Testis (tissue), 3 donors: ENCODE results near the gene P2RY8. TPM values are rescaled to one million over a fixed set of nuclear protein-coding genes. Genes with fewer than 3 reads are reported as not detected.
"Not testable (repeated sequence)": the region's sequence is repeated elsewhere in the genome, so short reads cannot be mapped to it uniquely, and the experiment has no call there.

Experiments used
- DNase-seq: peaks from one replicate; pipeline ENCODE4 v3.0.0-alpha.2; 2019
- H3K27ac ChIP-seq, 2 donors: fragments of 200-600 bp; sonication (generic); one replicate each; pipeline ENCODE4 v1.5.1; 2019
- H3K27me3 ChIP-seq: fragments of 200-600 bp; sonication (generic); one replicate; pipeline ENCODE4 v1.5.1; 2019
- H3K36me3 ChIP-seq: fragments of 200-600 bp; sonication (generic); one replicate; pipeline ENCODE4 v1.5.1; 2017; ENCODE audit warnings: low read depth; ENCODE audit errors: missing control alignments
- H3K4me1 ChIP-seq: fragments of 200-600 bp; sonication (generic); one replicate; pipeline ENCODE4 v1.5.1; 2019
- H3K4me3 ChIP-seq, 2 donors: fragments of 200-600 bp; sonication (generic); one replicate each; pipeline ENCODE4 v1.5.1; 2017 to 2019
- H3K9me3 ChIP-seq: fragments of 200-600 bp; sonication (generic); one replicate; pipeline ENCODE4 v1.5.1; 2017
- CTCF ChIP-seq, 3 experiments: fragments of 450-650 bp in 2 of 3; fragments of 200-600 bp in 1 of 3; sonication (generic) in 1 of 3; IDR thresholded peaks; one replicate each; pipeline ENCODE4 v1.5.1; 2016 to 2019; ENCODE audit warnings: antibody characterized with exemption in 3 of 3, mild to moderate bottlenecking in 2 of 3, moderate library complexity in 1 of 3
- POLR2A ChIP-seq: fragments of 450-650 bp; IDR thresholded peaks from one replicate; pipeline ENCODE4 v1.6.1; 2017; ENCODE audit warnings: antibody characterized with exemption, mild to moderate bottlenecking, moderate library complexity
- WGBS, 2 donors: methylation state at CpG; one replicate each; pipeline ENCODE4 v1.1.5; 2018; 5-methylcytosine and 5-hydroxymethylcytosine counted together
- intact Hi-C: fragments of 100-400 bp; cut with DNase I; formaldehyde crosslinking; loops from one replicate; pipeline ENCODE4 v1.15.1; 2023; ENCODE audit warnings: low total_unique reads
- polyA plus RNA-seq: library from polyadenylated mRNA; stranded (reverse); fragments of 350-450 nt; fragmentation: Illumina TruSeq; extraction: RNeasy Lipid Tissue Mini Kit (QIAGEN cat#74804); gene quantifications from one replicate; pipeline ENCODE4 v1.2.3, GENCODE V29; 2014; ENCODE audit warnings: low read depth, low replicate concordance; ENCODE audit not compliant: insufficient read depth
- total RNA-seq, 2 donors: library from RNA; depleted of rRNA; stranded (reverse); fragments of >200 nt; gene quantifications; one replicate each; pipeline ENCODE4 v1.2.3, GENCODE V29; 2016

P2RY8 gene
- total and polyA plus RNA-seq, 3 donors from 2014 or later: 0.24 to 1.1 (median 0.50) TPM

DNA sequence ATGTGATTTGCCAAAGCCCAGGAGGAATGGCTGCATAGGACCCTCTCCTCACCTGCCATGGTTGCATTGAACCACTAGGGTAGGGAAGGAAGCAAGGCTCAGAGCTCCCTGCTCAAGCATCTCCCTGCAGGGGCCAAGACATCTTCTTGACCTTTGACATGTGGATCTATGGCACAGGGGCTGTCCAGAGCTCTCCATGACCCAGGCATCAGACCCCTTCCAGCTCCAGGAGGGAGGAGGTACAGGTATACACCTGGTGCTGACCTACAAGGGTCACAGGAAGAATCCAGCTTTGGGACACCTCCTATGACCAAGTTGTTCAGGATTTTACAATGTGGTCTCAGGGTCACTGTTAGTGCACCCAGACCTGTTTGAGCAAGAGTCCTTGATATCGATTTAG is 61.1 kb downstream of the P2RY8 start:
- Histone ChIP-seq H3K27me3 (no peaks in the 10 kb centered on the region), H3K27ac (no peak overlapping the region), H3K4me3 (no peak overlapping the region), H3K4me1 (no peaks in the 10 kb centered on the region), H3K9me3 (no peaks in the 10 kb centered on the region), H3K36me3 (no peaks in the 10 kb centered on the region)
- intact Hi-C loops: no loop called here
- TF ChIP-seq CTCF (IDR thresholded peaks at IDR 0.05) (no peak), POLR2A (no peak)
- 100% methylated on average over 1 of the region's 1 CpG for WGBS, 2 donors
- no peak for DNase-seq

DNA sequence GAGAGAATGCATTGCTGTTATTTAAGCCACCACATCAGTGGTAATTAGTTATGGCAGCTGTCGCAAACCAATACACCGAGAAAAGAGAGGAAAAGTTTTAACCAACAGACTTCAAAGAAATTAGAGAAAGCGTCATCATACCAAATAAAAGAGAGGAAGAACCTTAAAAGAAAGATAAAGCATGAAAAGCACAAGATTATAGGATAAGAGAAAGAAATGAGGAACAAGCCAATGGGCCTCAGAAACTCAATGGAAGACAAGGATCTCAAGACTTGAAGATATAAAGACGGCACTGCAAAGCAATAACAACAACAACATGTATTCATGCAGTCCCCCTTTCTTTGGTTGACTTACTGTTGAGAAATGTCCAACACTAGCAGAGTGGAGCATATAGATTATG is 61.5 kb downstream of the P2RY8 start:
- intact Hi-C loops: no loop called here
- Histone ChIP-seq H3K4me1 (no peaks in the 10 kb centered on the region), H3K4me3 (no peak overlapping the region), H3K27me3 (no peaks in the 10 kb centered on the region), H3K27ac (no peak overlapping the region), H3K36me3 (no peaks in the 10 kb centered on the region), H3K9me3 (no peaks in the 10 kb centered on the region)
- no peak for DNase-seq
- 89% methylated on average over 4 of the region's 4 CpGs for WGBS, 2 donors
- no peak for TF ChIP-seq POLR2A
- no peak for TF ChIP-seq CTCF (IDR thresholded peaks at IDR 0.05)

- not testable (repeated sequence) for H3K27me3 ChIP-seq, H3K27ac ChIP-seq, H3K9me3 ChIP-seq, H3K36me3 ChIP-seq, H3K4me1 ChIP-seq, H3K4me3 ChIP-seq, DNase-seq
- intact Hi-C loops: loop anchor here (5.0 kb wide), 1 partner anchor 73 kb away; no protein-coding TSS in a partner anchor
- WGBS, 2 donors: 78 to 84% methylated on average over 2 of the region's 2 CpGs
These were observed 62.4 kb downstream of the P2RY8 start for GRCh38 chrX:1474593-1474992.

- no peaks in the 10 kb centered on the region for H3K36me3 ChIP-seq
- no peak overlapping the region for H3K27ac ChIP-seq
- no peak for DNase-seq
- 85 to 88% methylated on average over 2 of the region's 2 CpGs for WGBS, 2 donors
- H3K9me3 ChIP-seq: no peaks in the 10 kb centered on the region
- H3K4me1 ChIP-seq: no peaks in the 10 kb centered on the region
- H3K4me3 ChIP-seq: no peak overlapping the region
- intact Hi-C loops: loop anchor here (5.0 kb wide), 1 partner anchor 74 kb away; no protein-coding TSS in a partner anchor
- no peaks in the 10 kb centered on the region for H3K27me3 ChIP-seq
- no peak for TF ChIP-seq POLR2A
- TF ChIP-seq CTCF (IDR thresholded peaks at IDR 0.05): no peak
These were observed 64.0 kb downstream of the P2RY8 start for GRCh38 chrX:1472975-1473374.

GRCh38 chrX:1468250-1468772 is 68.7 kb downstream of the P2RY8 start:
- DNase-seq: peak; percentile 14

More at GRCh38 chrX:1468250-1468772, 68.7 kb downstream of the P2RY8 start:
- Histone ChIP-seq H3K36me3 (no peaks in the 10 kb centered on the region), H3K4me3 (no peak overlapping the region), H3K4me1 (no peaks in the 10 kb centered on the region), H3K27me3 (no peaks in the 10 kb centered on the region), H3K9me3 (no peaks in the 10 kb centered on the region), H3K27ac (no peak overlapping the region)
- TF ChIP-seq POLR2A (no peak), CTCF (IDR thresholded peaks at IDR 0.05) (no peak)
- WGBS, 2 donors: 60 to 79% methylated on average over 14 to 20 of the region's 20 CpGs
- intact Hi-C loops: no loop called here
